Measurements from ENCODE around the gene CHI3L2. TPM values are rescaled to one million over a fixed set of nuclear protein-coding genes. Genes with fewer than 3 reads are reported as not detected.

Gene CHI3L2
- 0.51 and 0.89 TPM in 2 replicates for total RNA-seq

GRCh38 chr1:111227434-111227833 lies at the start of gene CHI3L2:
CHI3L2 (plus strand) TSS chr1:111227713; CDS start chr1:111227730, 17 bp downstream.

GRCh38 chr1:111199881-111200801 lies 27.4 kb upstream of the CHI3L2 start, which contains the start of gene DENND2D:
DENND2D (minus strand) TSS chr1:111200646; CDS start chr1:111200459, 187 bp downstream.

GRCh38 chr1:111290630-111291029 lies 63.1 kb downstream of the CHI3L2 start, which contains the start of gene CHIA:
CHIA (plus strand) TSS chr1:111290851; CDS start chr1:111310468, 19,617 bp downstream.

Other genes with a start within 250 kb of the CHI3L2 start
- 39.6 and 76.6 TPM in 2 replicates for gene DRAM2, start 87.6 kb upstream of the CHI3L2 start, total RNA-seq
- 46.7 and 51.7 TPM in 2 replicates for gene CEPT1, start 87.5 kb upstream of the CHI3L2 start, total RNA-seq
- 3.0 and 3.9 TPM in 2 replicates for gene DENND2D, start 27.1 kb upstream of the CHI3L2 start, total RNA-seq
- under 0.01 TPM in 1 of 2 replicates, not detected in the other for gene CHIA, start 63.1 kb downstream of the CHI3L2 start, total RNA-seq
- 0.59 and 0.88 TPM in 2 replicates for gene OVGP1, start 200.0 kb downstream of the CHI3L2 start, total RNA-seq
- gene WDR77, start 221.5 kb downstream of the CHI3L2 start, total RNA-seq = 36.8 and 59.0 TPM in 2 replicates
- gene ATP5PB, start 221.8 kb downstream of the CHI3L2 start, total RNA-seq = 233 and 280 TPM in 2 replicates
- 0.23 and 0.30 TPM in 2 replicates for gene C1orf162, start 246.3 kb downstream of the CHI3L2 start, total RNA-seq